ENCODE results near the gene ABL2.

Gene ABL2

GRCh38 chr1:179052776-179053175 lies 176.7 kb downstream of the ABL2 start:
- DNase-seq, result no peak

All from hypothalamus (tissue), 51 donors.